Upper lobe of right lung (tissue), 1 donor: ENCODE data around the gene FRMD4A. TPM values are rescaled to one million over a fixed set of nuclear protein-coding genes. Genes with fewer than 3 reads are reported as not detected.
A peak's percentile ranks its signal among the peaks of the same experiment; 100 is the strongest.

Source experiments
- ATAC-seq: fragments of 200-7000 bp; cut with Tn5 transposase; one replicate; pipeline ENCODE4 v1.9.1; 2020; ENCODE audit warnings: mild to moderate bottlenecking, moderate library complexity
- DNase-seq: peaks from one replicate; pipeline ENCODE4 v3.0.0-alpha.2; 2020
- H3K27ac ChIP-seq: fragments of 200-600 bp; one replicate; pipeline ENCODE4 v1.8.0; 2022
- H3K27me3 ChIP-seq: fragments of 200-600 bp; one replicate; pipeline ENCODE4 v1.8.0; 2022; ENCODE audit warnings: mild to moderate bottlenecking
- H3K36me3 ChIP-seq: fragments of 200-600 bp; one replicate; pipeline ENCODE4 v1.8.0; 2022
- H3K4me1 ChIP-seq: fragments of 200-600 bp; one replicate; pipeline ENCODE4 v1.8.0; 2022
- H3K4me3 ChIP-seq: fragments of 200-600 bp; one replicate; pipeline ENCODE4 v1.8.0; 2022; ENCODE audit warnings: mild to moderate bottlenecking
- H3K9me3 ChIP-seq: fragments of 200-600 bp; one replicate; pipeline ENCODE4 v1.8.0; 2022
- CTCF ChIP-seq: fragments of 200-600 bp; IDR thresholded peaks from one replicate; pipeline ENCODE4 v1.8.0; 2022; ENCODE audit warnings: antibody characterized with exemption
- intact Hi-C: fragments of 100-400 bp; cut with DNase I; formaldehyde crosslinking; loops from one replicate; pipeline ENCODE4 v1.11.0; 2022
- total RNA-seq: library from RNA; stranded (reverse); fragmentation: NEBNext Ultra II Directional; extraction: Animal tissue kit (Norgen Biotek cat#: 25700); gene quantifications from one replicate; pipeline ENCODE4 v1.2.1, GENCODE V29; 2021
- donor health status: DM: no; HTN: yes; CAD: no; lungs with severe emphysema.

Gene FRMD4A
- total RNA-seq, 1 donor from 2014 or later, result 38.3 TPM

GRCh38 chr10:13820119-13820963, 510.4 kb downstream of the FRMD4A start:
- H3K36me3 ChIP-seq, result no peaks in the 10 kb centered on the region
- peaks cover 27% of the 10 kb centered on the region for H3K4me1 ChIP-seq
- peak; percentile 10 for ATAC-seq
- TF ChIP-seq CTCF, result no peak
- intact Hi-C loops, result no loop called here
- H3K27ac ChIP-seq, result no peak overlapping the region
- DNase-seq, result no peak
- no peak overlapping the region for H3K4me3 ChIP-seq
- H3K27me3 ChIP-seq, result no peaks in the 10 kb centered on the region
- H3K9me3 ChIP-seq, result peaks cover 8% of the 10 kb centered on the region

GRCh38 chr10:13816195-13816925, 514.4 kb downstream of the FRMD4A start:
- intact Hi-C loops, result no loop called here
- Histone ChIP-seq H3K4me1 (peaks cover 27% of the 10 kb centered on the region), H3K4me3 (no peak overlapping the region), H3K27me3 (no peaks in the 10 kb centered on the region), H3K36me3 (no peaks in the 10 kb centered on the region), H3K9me3 (peaks cover 8% of the 10 kb centered on the region), H3K27ac (peak overlapping the region; percentile 51)
- TF ChIP-seq CTCF, result no peak
- peak; percentile 70 for ATAC-seq
- peak; percentile 69 for DNase-seq

- H3K27ac ChIP-seq, result peak overlapping the region; percentile 51
- no peak for TF ChIP-seq CTCF
- ATAC-seq (no peak), DNase-seq (no peak)
- no peak overlapping the region for H3K4me3 ChIP-seq
- H3K9me3 ChIP-seq, result peaks cover 8% of the 10 kb centered on the region
- peaks cover 21% of the 10 kb centered on the region for H3K4me1 ChIP-seq
- intact Hi-C loops, result no loop called here
- no peaks in the 10 kb centered on the region for H3K27me3 ChIP-seq
- H3K36me3 ChIP-seq, result no peaks in the 10 kb centered on the region
Observed at GRCh38 chr10:13815756-13816155, 515.0 kb downstream of the FRMD4A start.

- TF ChIP-seq CTCF, result no peak
- no peaks in the 10 kb centered on the region for H3K27me3 ChIP-seq
Observed at GRCh38 chr10:13813550-13813949, 517.2 kb downstream of the FRMD4A start.

GRCh38 chr10:13812804-13813203, 517.9 kb downstream of the FRMD4A start:
- H3K27me3 ChIP-seq, result no peaks in the 10 kb centered on the region
- ATAC-seq, result no peak
- no peak overlapping the region for H3K27ac ChIP-seq
- peaks cover 20% of the 10 kb centered on the region for H3K4me1 ChIP-seq
- TF ChIP-seq CTCF, result no peak
- H3K36me3 ChIP-seq, result no peaks in the 10 kb centered on the region
- intact Hi-C loops, result no loop called here
- no peak for DNase-seq
- no peak overlapping the region for H3K4me3 ChIP-seq
- peaks cover 8% of the 10 kb centered on the region for H3K9me3 ChIP-seq

More at GRCh38 chr10:13813550-13813949, 517.2 kb downstream of the FRMD4A start:
- H3K36me3 ChIP-seq, result no peaks in the 10 kb centered on the region
- peaks cover 20% of the 10 kb centered on the region for H3K4me1 ChIP-seq
- peaks cover 8% of the 10 kb centered on the region for H3K9me3 ChIP-seq
- no peak for ATAC-seq
- H3K27ac ChIP-seq, result no peak overlapping the region
- DNase-seq, result no peak
- intact Hi-C loops, result no loop called here
- no peak overlapping the region for H3K4me3 ChIP-seq
